Choroid plexus epithelial cell (primary cell): ENCODE data around the gene CS.
"Not testable (repeated sequence)": the region's sequence is repeated elsewhere in the genome, so short reads cannot be mapped to it uniquely, and the experiment has no call there.

Source experiments
- DNase-seq: peaks from one replicate; pipeline ENCODE4 v3.0.0-alpha.2; 2010; ENCODE audit warnings: low read depth
- H3K4me3 ChIP-seq: 2 replicates; pipeline ENCODE4 v1.5.1; 2011; ENCODE audit warnings: low read depth, mild to moderate bottlenecking, control low read depth, low read length, moderate library complexity
- CTCF ChIP-seq: conservative IDR thresholded peaks from 2 replicates; pipeline ENCODE4 v1.5.1; 2011; ENCODE audit warnings: low read depth, mild to moderate bottlenecking, control low read depth, inconsistent platforms, low read length, moderate library complexity

Gene CS

GRCh38 chr12:56288705-56289387 is 11.3 kb downstream of the CS start:
- no peak overlapping the region for H3K4me3 ChIP-seq
- DNase-seq, result no peak

GRCh38 chr12:56286044-56286830 is 13.9 kb downstream of the CS start:
- peak; percentile 16 for DNase-seq
- TF ChIP-seq CTCF, result no peak
- H3K4me3 ChIP-seq, result no peak overlapping the region

More at GRCh38 chr12:56288705-56289387, 11.3 kb downstream of the CS start:
- no peak for TF ChIP-seq CTCF

- not testable (repeated sequence) for DNase-seq, H3K4me3 ChIP-seq
These were observed 15.9 kb downstream of the CS start for GRCh38 chr12:56284263-56284662.

GRCh38 chr12:56282579-56282978 is 17.6 kb downstream of the CS start:
- TF ChIP-seq CTCF, result no peak
- H3K4me3 ChIP-seq, result no peak overlapping the region
- no peak for DNase-seq

- TF ChIP-seq CTCF, result no peak
- no peak for DNase-seq
- no peak overlapping the region for H3K4me3 ChIP-seq
These were observed 18.1 kb downstream of the CS start for GRCh38 chr12:56282030-56282429.

- H3K4me3 ChIP-seq, result no peak overlapping the region
- no peak for TF ChIP-seq CTCF
- DNase-seq, result no peak
These were observed 19.3 kb downstream of the CS start for GRCh38 chr12:56280849-56281248.

GRCh38 chr12:56278905-56279304 is 21.2 kb downstream of the CS start:
- no peak for DNase-seq
- TF ChIP-seq CTCF, result no peak
- no peak overlapping the region for H3K4me3 ChIP-seq
